Gastrocnemius medialis (tissue), 4 donors: ENCODE measurements around the gene PROM1. TPM values are rescaled to one million over a fixed set of nuclear protein-coding genes. Genes with fewer than 3 reads are reported as not detected.

Experiments used
- ATAC-seq, 2 donors: fragments of 150-250 bp; one replicate each; pipeline ENCODE4 v1.9.1; 2016
- DNase-seq, 2 donors: peaks; one replicate each; pipeline ENCODE4 v3.0.0-alpha.2; 2019
- H3K27ac ChIP-seq, 4 donors: fragments of 200-600 bp; sonication (generic); 1 replicate in 1 of 4; 2 replicates in 3 of 4; pipeline ENCODE4 v1.5.1; 2016 to 2018; ENCODE audit warnings: mild to moderate bottlenecking in 2 of 4, moderate library complexity in 1 of 4
- H3K27me3 ChIP-seq, 3 donors: fragments of 200-600 bp; sonication (generic) in 2 of 3; 1 replicate in 1 of 3; 2 replicates in 2 of 3; pipeline versions ENCODE4 v1.5.1 to v1.6.0; 2016 to 2019; ENCODE audit warnings: mild to moderate bottlenecking in 1 of 3, moderate library complexity in 1 of 3
- H3K36me3 ChIP-seq, 2 donors: fragments of 200-600 bp; sonication (generic) in 1 of 2; one replicate each; pipeline ENCODE4 v1.5.1; 2017 to 2018
- H3K4me1 ChIP-seq, 2 donors: fragments of 200-600 bp; sonication (generic) in 1 of 2; one replicate each; pipeline ENCODE4 v1.5.1; 2016 to 2017; ENCODE audit warnings: mild to moderate bottlenecking in 2 of 2
- H3K4me3 ChIP-seq, 4 donors: fragments of 200-600 bp; sonication (generic) in 3 of 4; 1 replicate in 1 of 4; 2 replicates in 3 of 4; pipeline ENCODE4 v1.5.1; 2016 to 2019; ENCODE audit warnings: mild to moderate bottlenecking in 2 of 4
- H3K9me3 ChIP-seq, 3 donors: fragments of 200-600 bp; sonication (generic) in 2 of 3; 1 replicate in 1 of 3; 2 replicates in 2 of 3; pipeline ENCODE4 v1.5.1; 2016 to 2019
- CTCF ChIP-seq, 5 experiments: fragments of 450-650 bp in 3 of 5; fragments of 200-600 bp in 2 of 5; sonication (generic) in 2 of 5; IDR thresholded peaks in 4 of 5; conservative IDR thresholded peaks in 1 of 5; 1 replicate in 4 of 5; 2 replicates in 1 of 5; pipeline ENCODE4 v1.5.1; 2016 to 2019; ENCODE audit warnings: antibody characterized with exemption in 5 of 5, mild to moderate bottlenecking in 3 of 5, moderate library complexity in 3 of 5
- POLR2A ChIP-seq, 2 donors: fragments of 450-650 bp; IDR thresholded peaks; one replicate each; pipeline ENCODE4 v1.6.1; 2017; ENCODE audit warnings: antibody characterized with exemption in 2 of 2, mild to moderate bottlenecking in 2 of 2, moderate library complexity in 2 of 2
- in situ Hi-C, 4 donors: fragments of 200-750 bp; cut with MboI; loops; one replicate each; pipeline versions ENCODE4 v1.15.0 to v1.8.0; 2017; ENCODE audit warnings: low sequenced_read_pairs in 4 of 4
- intact Hi-C: fragments of 100-400 bp; cut with DNase I; formaldehyde crosslinking; loops from one replicate; pipeline ENCODE4 v1.15.1; 2023; ENCODE audit warnings: low total_unique reads
- total RNA-seq, 4 donors: library from RNA; depleted of rRNA; stranded (reverse); fragments of >200 nt; gene quantifications; one replicate each; pipeline versions ENCODE4 v1.1.0 to v1.2.3, GENCODE V29; 2016

The PROM1 gene
- total RNA-seq, 4 donors from 2014 or later, result 0.11 to 2.9 (median 0.58) TPM; not detected in 1

- ATAC-seq (peak; percentile 85 to 86), DNase-seq (peak; percentile 21 to 33)
- in situ Hi-C loops, result no loop called here
- peak overlapping the region; percentile 27 to 57 (median 32) for H3K27ac ChIP-seq
- H3K4me1 ChIP-seq, result peaks cover 20 to 26% of the 10 kb centered on the region in 2 donors
- no peaks in the 10 kb centered on the region for H3K36me3 ChIP-seq
- H3K9me3 ChIP-seq, result no peaks in the 10 kb centered on the region
- no peaks in the 10 kb centered on the region for H3K27me3 ChIP-seq
- no peak for TF ChIP-seq CTCF (IDR thresholded peaks at IDR 0.05 in 4 of 5, conservative IDR thresholded peaks at IDR 0.05 in 1 of 5)
- TF ChIP-seq POLR2A (IDR thresholded peaks at IDR 0.05), result no peak
- intact Hi-C loops, result no loop called here
- peak overlapping the region in 3 of 4 donors; percentile 1 to 6 (median 4) for H3K4me3 ChIP-seq
Observed at GRCh38 chr4:16056681-16057385, 27.0 kb downstream of the PROM1 start.

GRCh38 chr4:16055873-16056272, 27.9 kb downstream of the PROM1 start:
- DNase-seq, result no peak
- Histone ChIP-seq H3K27ac (no peak overlapping the region), H3K27me3 (no peaks in the 10 kb centered on the region), H3K36me3 (no peaks in the 10 kb centered on the region), H3K4me3 (no peak overlapping the region), H3K4me1 (peaks cover 20 to 28% of the 10 kb centered on the region in 2 donors), H3K9me3 (no peaks in the 10 kb centered on the region)
- ATAC-seq, result no peak
- intact Hi-C loops, result no loop called here
- in situ Hi-C loops, result no loop called here
- no peak for TF ChIP-seq POLR2A (IDR thresholded peaks at IDR 0.05)
- TF ChIP-seq CTCF (IDR thresholded peaks at IDR 0.05 in 4 of 5, conservative IDR thresholded peaks at IDR 0.05 in 1 of 5), result no peak

- Histone ChIP-seq H3K4me1 (peaks cover 20 to 28% of the 10 kb centered on the region in 2 donors), H3K4me3 (no peak overlapping the region), H3K27ac (no peak overlapping the region), H3K36me3 (no peaks in the 10 kb centered on the region), H3K27me3 (no peaks in the 10 kb centered on the region), H3K9me3 (no peaks in the 10 kb centered on the region)
- intact Hi-C loops (no loop called here), in situ Hi-C loops (no loop called here)
- DNase-seq (no peak), ATAC-seq (no peak)
- TF ChIP-seq POLR2A (IDR thresholded peaks at IDR 0.05), result no peak
- no peak for TF ChIP-seq CTCF (IDR thresholded peaks at IDR 0.05 in 4 of 5, conservative IDR thresholded peaks at IDR 0.05 in 1 of 5)
Observed at GRCh38 chr4:16055471-16055870, 28.4 kb downstream of the PROM1 start.

- in situ Hi-C loops (no loop called here), intact Hi-C loops (no loop called here)
- no peak overlapping the region for H3K4me3 ChIP-seq
Observed at GRCh38 chr4:16052939-16053338, 30.9 kb downstream of the PROM1 start.

More at GRCh38 chr4:16052939-16053338, 30.9 kb downstream of the PROM1 start:
- Histone ChIP-seq H3K36me3 (no peaks in the 10 kb centered on the region), H3K27me3 (no peaks in the 10 kb centered on the region), H3K4me1 (peaks cover 20 to 28% of the 10 kb centered on the region in 2 donors), H3K27ac (no peak overlapping the region), H3K9me3 (no peaks in the 10 kb centered on the region)
- no peak for ATAC-seq
- TF ChIP-seq POLR2A (IDR thresholded peaks at IDR 0.05), result no peak
- no peak for TF ChIP-seq CTCF (IDR thresholded peaks at IDR 0.05 in 4 of 5, conservative IDR thresholded peaks at IDR 0.05 in 1 of 5)
- no peak for DNase-seq
